SIG-M5 treated with dmso at 0.1 percent for 504 hours (cell line): Measurements from ENCODE around the gene POLR1G.
A peak's percentile ranks its signal among the peaks of the same experiment; 100 is the strongest.

Experiments used
- DNase-seq: peaks from one replicate; lab custom pipeline; 2025; ENCODE audit not compliant: unreplicated experiment; lab: John Stamatoyannopoulos, UW

The POLR1G gene

DNA sequence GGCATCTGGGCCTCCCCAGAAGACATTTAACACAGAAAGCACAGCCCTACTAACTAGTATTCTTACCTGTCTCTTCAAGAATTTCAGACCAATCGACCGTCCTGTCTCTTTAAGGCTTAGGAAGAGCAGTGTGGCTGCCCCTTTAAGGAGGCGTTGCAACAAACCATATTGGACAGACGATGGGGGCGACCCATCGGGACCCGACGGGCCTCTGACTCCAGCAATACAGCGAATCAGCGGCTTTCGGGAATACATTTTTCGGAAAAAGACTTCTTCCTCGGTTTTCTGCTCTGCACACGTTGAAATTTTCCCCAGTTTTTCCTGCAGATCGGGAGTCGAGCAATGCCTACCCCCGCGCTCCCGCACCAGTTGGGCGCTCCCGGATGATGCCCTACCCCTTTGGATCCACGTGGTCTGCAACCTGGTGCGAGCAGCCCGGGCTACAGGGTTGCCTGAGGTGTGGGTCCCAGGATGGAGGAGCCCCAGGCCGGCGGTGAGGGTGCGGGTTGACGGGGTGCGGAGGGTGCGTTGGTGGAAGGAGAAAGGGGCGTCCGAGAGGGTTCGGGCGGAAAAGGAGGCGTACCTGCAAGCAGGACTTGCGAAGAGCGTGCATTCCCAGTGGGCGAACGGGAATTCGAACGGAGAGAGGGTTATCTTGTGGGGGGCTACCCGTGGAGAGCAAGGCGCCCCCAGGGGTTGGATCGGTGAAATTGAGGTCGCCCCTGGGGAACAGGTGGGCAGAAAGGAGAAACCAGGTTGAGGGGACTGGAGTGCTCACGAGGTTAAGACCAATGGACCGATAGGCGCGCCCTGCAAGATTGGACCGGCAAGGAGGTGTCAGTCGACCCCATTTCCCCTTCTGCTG, at the start of gene POLR1G:
POLR1G (plus strand) TSS at position 419 of the 865 bp plus-strand sequence; CDS start at position 472, 53 bp downstream.
- DNase-seq, result peak; percentile 88

DNA sequence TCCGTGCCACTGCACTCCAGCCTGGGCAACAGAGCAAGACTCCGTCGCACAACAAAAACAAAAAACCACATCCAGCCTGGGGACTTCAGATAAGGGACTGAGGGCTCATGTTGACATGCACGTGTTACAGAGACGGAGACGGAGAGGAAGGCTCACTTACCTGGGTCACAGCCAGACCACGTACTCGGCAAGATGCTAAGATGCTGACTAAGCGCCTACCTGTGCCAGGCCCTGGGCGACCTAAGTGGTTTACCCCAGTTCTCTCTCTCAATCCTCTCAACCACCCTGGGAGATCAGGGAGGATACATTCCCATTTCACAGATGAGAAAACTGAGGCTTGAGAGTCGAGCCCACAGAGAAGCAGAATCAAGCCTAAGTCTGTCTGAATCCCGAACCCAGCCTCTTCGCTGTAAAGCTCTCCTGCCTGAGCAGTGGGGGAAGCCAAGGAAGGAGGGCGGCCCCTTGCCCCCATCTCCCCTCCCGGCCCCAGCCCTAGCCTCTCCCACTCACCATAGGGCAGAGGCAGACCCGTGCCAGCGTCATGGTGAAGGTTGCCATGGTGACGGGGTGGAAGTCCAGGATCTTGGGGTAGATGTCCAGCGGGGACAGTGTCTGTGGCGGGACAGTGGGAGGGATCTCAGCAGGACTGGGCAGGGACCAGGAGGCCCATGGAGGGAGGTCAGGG, 49.5 kb upstream of the POLR1G start:
- DNase-seq, result no peak

DNA sequence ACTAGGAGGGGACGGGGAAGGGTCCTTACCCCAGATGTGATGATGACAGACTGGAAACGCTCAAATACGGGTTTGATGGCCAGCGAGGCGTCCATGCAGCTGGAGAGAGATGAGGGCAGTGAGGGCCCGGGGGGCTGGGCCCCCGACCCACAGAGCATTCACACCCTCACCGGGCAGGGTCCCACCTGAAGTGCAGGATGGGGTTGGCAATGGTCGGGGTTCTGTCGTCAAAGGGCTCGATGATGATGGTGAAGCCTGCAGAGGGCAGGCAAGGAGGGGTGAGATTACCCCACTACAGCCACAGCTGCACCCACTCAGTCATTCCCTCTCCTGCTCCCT, 49.0 kb upstream of the POLR1G start:
- no peak for DNase-seq

DNA sequence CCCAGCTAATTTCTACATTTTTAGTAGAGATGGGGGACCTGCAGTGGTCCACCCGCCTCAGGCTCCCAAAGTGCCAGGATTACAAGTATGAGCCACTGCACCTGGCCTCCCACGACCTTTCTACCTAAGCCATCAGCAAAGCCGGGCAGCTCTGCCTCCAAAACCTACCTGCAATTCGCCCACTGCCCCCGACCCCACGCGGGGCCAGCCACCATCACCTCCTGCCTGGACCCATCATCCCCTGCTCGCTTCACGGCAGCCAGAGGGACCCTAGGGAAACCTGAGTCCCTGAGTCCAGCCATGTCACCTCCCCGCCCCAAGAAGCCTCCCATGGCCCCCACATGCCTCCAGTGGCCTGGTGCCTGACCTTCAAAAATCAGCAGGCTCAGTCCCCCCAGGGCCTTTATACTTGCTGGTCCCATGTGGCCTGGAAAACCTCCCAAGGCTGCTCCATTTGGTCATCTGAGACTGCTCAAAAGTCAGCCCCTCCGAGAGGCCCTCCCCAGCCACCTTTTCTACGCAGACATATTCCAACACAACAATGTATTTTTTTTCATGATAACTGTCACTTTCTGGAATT, 48.1 kb upstream of the POLR1G start:
- no peak for DNase-seq

- DNase-seq, result no peak
These were observed 44.8 kb upstream of the POLR1G start for GRCh38 chr19:45361608-45362007.

- DNase-seq, result no peak
These were observed 44.2 kb upstream of the POLR1G start for GRCh38 chr19:45362291-45362690.

- no peak for DNase-seq
These were observed 42.5 kb upstream of the POLR1G start for GRCh38 chr19:45363861-45364459.

GRCh38 chr19:45364696-45365095, 41.7 kb upstream of the POLR1G start:
- no peak for DNase-seq

DNA sequence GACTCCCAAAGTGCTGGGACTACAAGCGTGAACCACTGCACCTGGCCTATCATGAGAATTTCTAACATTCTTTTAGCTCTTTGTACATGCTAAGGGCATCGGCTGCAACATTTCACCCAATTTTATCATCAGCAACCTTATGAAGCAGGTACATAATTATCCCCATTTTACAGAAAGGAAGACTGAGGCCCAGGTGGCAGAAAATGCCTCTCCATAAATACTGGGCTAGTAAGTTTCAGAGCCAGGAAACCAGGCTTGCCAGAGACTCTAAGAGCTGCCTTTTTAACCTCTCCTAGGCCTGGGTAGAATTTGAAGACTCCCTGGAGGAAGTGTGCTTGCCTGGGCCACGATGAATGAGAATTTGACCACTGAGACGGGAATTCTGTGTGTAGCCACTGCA, 38.3 kb upstream of the POLR1G start:
- DNase-seq, result no peak

DNA sequence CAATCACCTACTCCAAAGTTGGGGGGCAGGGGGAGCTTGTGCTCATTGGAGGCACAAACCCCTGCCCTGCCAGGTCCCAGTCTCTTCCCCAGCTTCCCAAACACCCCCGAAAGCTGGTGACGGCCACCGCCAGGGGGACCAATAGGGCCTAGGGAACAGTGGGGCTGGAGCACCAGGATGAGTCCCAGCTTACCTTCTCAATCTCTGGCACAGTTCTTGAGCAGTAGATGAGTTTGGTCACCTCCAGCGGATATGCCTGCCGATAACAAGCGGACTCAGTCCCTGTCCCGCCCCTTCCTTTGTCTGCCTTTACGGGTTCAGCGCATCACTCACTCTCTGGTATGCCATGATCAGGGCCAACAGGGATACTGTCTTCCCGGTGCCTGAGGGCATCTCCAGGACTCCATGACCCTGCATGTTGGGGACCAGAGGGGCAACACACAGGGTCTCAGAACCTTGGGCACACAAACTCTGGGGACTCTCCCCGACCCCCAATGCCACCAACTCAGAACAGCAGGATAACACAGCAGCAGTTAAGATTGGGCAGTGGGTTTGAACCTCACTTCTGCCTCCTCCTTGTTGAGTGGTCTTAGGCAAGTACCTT, 37.6 kb upstream of the POLR1G start:
- DNase-seq, result no peak

- DNase-seq, result peak; percentile 95
These were observed 35.8 kb upstream of the POLR1G start, which contains the start of gene ERCC2 for GRCh38 chr19:45370410-45371204. Gene ERCC2 (minus strand): TSS chr19:45370573. CDS start chr19:45370540, 33 bp downstream.

DNA sequence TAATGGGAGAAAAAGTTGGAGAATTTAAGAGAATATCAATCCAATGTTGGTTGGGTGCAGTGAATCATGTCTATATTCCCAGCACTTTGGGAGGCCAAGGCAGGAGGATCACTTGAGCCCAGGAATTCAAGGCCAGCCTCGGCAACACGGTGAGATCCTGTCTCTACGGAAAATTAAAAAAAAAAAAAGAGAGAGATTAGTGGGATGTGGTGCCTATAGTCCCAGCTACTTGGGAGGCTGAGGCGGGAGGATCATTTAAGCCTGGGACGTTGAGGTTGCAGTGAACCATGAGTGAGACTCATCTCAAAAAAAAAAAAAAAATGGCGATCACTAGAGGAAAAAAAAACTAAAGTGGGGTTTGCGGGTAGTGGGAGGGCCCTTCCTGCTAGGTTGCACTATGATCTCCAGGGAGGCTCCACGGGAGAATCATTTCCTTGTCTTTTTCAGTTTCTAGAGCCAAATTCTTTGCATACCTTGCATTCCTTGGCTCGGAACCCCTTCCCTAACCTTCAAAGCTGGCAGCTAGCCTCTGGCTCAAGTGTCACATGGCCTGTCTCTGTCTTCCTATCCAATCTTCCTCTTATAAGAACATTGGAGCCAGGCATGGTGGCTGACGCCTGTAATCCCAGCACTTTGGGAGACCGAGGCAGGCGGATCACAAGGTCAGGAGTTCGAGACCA, 30.3 kb upstream of the POLR1G start:
- no peak for DNase-seq

- no peak for DNase-seq
These were observed 26.3 kb upstream of the POLR1G start for GRCh38 chr19:45380107-45380506.

GRCh38 chr19:45382426-45382825, 24.0 kb upstream of the POLR1G start:
- DNase-seq, result no peak

DNA sequence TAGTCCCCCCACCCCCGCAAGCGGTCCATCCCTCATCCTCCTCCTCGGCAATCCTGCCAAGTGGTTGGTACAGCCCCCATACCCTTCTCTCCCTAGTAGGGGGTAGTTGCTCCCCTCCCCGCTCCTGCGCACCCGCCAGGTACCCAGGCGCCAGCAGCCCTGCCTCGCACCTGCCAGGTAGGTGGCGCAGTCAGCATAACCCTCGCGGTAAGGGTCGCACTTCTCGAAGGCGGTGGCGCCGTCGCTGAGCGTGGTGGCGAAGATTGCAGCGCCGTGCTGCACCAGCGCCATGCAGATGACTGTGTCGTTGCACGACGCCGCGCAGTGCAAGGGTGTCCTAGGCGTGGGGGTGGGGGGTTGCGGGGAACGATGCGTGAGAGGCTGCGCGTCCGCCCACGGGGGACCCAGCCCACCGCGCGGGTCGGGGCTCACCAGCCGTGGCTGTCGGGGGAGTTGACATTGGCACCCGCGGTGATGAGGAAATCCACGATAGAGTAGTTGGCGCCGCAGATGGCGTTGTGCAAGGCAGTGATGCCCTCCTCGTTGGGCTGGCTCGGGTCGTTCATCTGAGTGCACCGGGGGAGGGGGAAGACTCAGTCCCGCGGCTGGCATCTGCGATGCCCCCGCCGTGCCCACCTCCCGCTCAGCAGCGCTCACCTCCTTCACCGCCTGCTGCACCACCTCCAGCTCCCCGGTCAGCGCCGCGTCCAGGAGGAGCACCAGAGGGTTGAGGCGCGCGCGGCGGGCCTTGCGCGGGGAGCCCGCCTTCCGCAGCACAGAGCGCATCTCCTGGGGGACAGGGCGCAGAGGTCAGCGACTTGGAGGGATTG, 20.8 kb upstream of the POLR1G start:
- DNase-seq, result no peak

GRCh38 chr19:45391346-45391745, 15.1 kb upstream of the POLR1G start:
- DNase-seq, result peak; percentile 42

DNA sequence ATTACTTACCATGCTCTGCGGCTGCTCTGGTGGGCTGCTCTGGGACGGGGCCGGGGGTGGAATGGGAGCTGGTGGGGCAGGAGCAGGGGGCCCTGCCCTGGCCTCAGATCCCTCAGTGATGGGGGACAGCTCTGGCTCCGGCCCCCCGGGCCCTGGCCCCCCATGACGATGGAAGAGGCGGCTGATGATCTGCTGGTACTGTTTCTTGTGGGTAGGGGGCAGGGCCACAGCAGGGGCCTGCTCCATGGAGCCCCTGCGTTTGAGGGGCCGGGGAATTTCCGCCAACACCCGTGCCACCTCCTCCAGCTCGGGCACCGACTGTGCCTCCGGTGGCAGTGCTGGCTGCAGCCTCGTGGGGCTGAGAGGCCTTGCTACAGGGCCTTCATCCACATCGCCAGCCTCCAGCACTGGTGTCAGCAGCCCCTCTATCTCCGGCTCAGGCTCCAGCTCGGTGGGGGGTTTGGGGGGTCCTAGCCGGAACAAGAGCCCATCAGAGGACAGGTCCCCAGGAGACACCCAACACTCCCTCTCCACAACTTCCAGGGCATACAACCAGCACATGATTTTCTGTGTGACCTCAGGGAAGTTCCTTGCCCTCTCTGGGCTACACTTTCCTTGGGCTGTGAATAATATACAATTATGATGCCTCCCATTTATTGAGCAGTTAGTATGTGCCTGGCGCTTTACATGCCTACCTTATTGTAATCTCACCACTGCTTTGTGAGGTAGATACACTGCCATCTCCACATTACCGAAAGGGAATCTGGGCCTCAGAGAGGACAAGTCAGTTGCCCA, 14.4 kb upstream of the POLR1G start:
- DNase-seq, result no peak
